SU-DHL-6 (cell line): ENCODE results near the gene CA5B.

Experiments used
- EZH2phosphoT487 ChIP-seq: fragments of 200-600 bp; sonication (generic), shearing (Covaris generic); conservative IDR thresholded peaks from 2 replicates; pipeline ENCODE4 v1.6.1; 2018; ENCODE audit warnings: mild to moderate bottlenecking, antibody characterized with exemption, low read length, moderate library complexity, mixed read lengths
- TF ChIP-seq, protein P1 (sequence below): fragments of 200-600 bp; sonication (generic); IDR thresholded peaks from one replicate; pipeline ENCODE4 v1.5.1; 2017; ENCODE audit warnings: antibody characterized with exemption, mild to moderate bottlenecking, low read length, moderate library complexity; ENCODE audit not compliant: insufficient read depth, poor library complexity, severe bottlenecking

DNA sequence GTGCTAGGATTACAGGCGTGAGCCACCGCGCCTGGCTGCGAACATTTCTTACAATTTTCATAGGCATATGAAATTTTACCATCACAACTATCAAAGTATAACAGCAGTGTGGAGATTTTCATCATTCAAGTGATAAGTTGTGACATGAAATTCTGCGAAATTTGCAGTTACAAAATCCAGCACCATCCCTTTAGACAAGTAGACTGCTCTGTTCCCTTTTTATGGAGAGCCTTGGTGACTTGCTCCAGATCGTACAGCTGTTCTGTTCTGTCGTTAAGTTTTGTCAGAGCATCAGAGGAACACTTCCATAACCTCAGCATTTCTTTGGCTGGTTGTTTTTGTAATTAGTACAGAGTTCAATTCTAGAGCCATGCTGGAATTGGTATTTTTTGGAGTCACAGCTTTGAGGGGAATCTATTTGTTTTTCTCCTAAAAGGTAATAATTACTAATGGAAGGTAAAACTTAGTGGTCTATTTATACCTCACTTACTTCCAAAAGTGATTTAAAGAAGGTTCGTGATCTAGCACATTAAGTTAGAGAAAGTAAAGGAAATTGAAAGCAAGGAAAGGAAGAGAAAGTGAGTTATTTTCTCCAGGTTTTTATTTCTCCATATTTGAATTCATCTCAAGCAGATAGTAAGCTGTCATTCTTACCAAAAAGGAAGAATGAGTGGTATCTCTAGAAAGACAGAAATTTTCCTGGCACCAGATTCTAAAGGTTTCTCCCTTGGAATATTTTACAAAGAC is 74.3 kb downstream of the CA5B start:
- no peak for TF ChIP-seq EZH2phosphoT487
- TF ChIP-seq, protein P1, sequence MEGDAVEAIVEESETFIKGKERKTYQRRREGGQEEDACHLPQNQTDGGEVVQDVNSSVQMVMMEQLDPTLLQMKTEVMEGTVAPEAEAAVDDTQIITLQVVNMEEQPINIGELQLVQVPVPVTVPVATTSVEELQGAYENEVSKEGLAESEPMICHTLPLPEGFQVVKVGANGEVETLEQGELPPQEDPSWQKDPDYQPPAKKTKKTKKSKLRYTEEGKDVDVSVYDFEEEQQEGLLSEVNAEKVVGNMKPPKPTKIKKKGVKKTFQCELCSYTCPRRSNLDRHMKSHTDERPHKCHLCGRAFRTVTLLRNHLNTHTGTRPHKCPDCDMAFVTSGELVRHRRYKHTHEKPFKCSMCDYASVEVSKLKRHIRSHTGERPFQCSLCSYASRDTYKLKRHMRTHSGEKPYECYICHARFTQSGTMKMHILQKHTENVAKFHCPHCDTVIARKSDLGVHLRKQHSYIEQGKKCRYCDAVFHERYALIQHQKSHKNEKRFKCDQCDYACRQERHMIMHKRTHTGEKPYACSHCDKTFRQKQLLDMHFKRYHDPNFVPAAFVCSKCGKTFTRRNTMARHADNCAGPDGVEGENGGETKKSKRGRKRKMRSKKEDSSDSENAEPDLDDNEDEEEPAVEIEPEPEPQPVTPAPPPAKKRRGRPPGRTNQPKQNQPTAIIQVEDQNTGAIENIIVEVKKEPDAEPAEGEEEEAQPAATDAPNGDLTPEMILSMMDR, result no peak
